Gastrocnemius medialis (tissue), 4 donors: ENCODE results near the gene GOLGA6A.

Experiments
- POLR2A ChIP-seq, 2 donors: fragments of 450-650 bp; IDR thresholded peaks; one replicate each; pipeline ENCODE4 v1.6.1; 2017; ENCODE audit warnings: antibody characterized with exemption in 2 of 2, mild to moderate bottlenecking in 2 of 2, moderate library complexity in 2 of 2
- TF ChIP-seq, protein P1 (sequence below), 5 experiments: fragments of 450-650 bp in 3 of 5; fragments of 200-600 bp in 2 of 5; sonication (generic) in 2 of 5; IDR thresholded peaks in 4 of 5; conservative IDR thresholded peaks in 1 of 5; 1 replicate in 4 of 5; 2 replicates in 1 of 5; pipeline ENCODE4 v1.5.1; 2016 to 2019; ENCODE audit warnings: antibody characterized with exemption in 5 of 5, mild to moderate bottlenecking in 3 of 5, moderate library complexity in 3 of 5

- TF ChIP-seq, protein P1, sequence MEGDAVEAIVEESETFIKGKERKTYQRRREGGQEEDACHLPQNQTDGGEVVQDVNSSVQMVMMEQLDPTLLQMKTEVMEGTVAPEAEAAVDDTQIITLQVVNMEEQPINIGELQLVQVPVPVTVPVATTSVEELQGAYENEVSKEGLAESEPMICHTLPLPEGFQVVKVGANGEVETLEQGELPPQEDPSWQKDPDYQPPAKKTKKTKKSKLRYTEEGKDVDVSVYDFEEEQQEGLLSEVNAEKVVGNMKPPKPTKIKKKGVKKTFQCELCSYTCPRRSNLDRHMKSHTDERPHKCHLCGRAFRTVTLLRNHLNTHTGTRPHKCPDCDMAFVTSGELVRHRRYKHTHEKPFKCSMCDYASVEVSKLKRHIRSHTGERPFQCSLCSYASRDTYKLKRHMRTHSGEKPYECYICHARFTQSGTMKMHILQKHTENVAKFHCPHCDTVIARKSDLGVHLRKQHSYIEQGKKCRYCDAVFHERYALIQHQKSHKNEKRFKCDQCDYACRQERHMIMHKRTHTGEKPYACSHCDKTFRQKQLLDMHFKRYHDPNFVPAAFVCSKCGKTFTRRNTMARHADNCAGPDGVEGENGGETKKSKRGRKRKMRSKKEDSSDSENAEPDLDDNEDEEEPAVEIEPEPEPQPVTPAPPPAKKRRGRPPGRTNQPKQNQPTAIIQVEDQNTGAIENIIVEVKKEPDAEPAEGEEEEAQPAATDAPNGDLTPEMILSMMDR (IDR thresholded peaks at IDR 0.05 in 4 of 5, conservative IDR thresholded peaks at IDR 0.05 in 1 of 5): no peak
- TF ChIP-seq POLR2A (IDR thresholded peaks at IDR 0.05): no peak
Observed at GRCh38 chr15:74025436-74025835, 56.9 kb downstream of the GOLGA6A start.
